GM23248 (cell line): Measurements from ENCODE around the gene DUSP7.

Experiments used
- EZH2 ChIP-seq: fragments of 200-600 bp; sonication (generic); IDR thresholded peaks from 2 replicates; pipeline ENCODE4 v1.6.1; 2018; ENCODE audit warnings: antibody characterized with exemption, mild to moderate bottlenecking; ENCODE audit not compliant: insufficient read depth, poor library complexity, severe bottlenecking
- EZH2phosphoT487 ChIP-seq: fragments of 200-600 bp; sonication (generic); IDR thresholded peaks from 2 replicates; pipeline ENCODE4 v1.6.1; 2018; ENCODE audit warnings: antibody characterized with exemption, moderate library complexity, mild to moderate bottlenecking, low read depth; ENCODE audit not compliant: insufficient read depth

- TF ChIP-seq EZH2 (no peak), EZH2phosphoT487 (no peak)
These were observed 37.9 kb downstream of the DUSP7 start for GRCh38 chr3:52018319-52019000.
